Spleen (tissue), 11 donors: ENCODE data around the gene CLCN7. TPM values are rescaled to one million over a fixed set of nuclear protein-coding genes. Genes with fewer than 3 reads are reported as not detected.

Source experiments
- DNase-seq: peaks from one replicate; pipeline ENCODE4 v3.0.0-alpha.2; 2020
- H3K27ac ChIP-seq, 8 donors: fragments of 200-600 bp; sonication (generic) in 7 of 8; 1 replicate in 4 of 8; 2 replicates in 4 of 8; pipeline versions ENCODE4 v1.5.0 to v1.8.0; 2016 to 2021; ENCODE audit warnings: inconsistent platforms in 4 of 8, mild to moderate bottlenecking in 4 of 8, moderate library complexity in 1 of 8
- H3K27me3 ChIP-seq, 7 donors: fragments of 200-600 bp; sonication (generic) in 6 of 7; replicated peaks in 1 of 7; 1 replicate in 4 of 7; 2 replicates in 3 of 7; pipeline versions ENCODE4 v1.5.0 to v1.8.0; 2016 to 2021; ENCODE audit warnings: inconsistent platforms in 3 of 7, mild to moderate bottlenecking in 1 of 7
- H3K36me3 ChIP-seq, 6 donors: fragments of 200-600 bp; sonication (generic) in 5 of 6; 1 replicate in 4 of 6; 2 replicates in 2 of 6; pipeline versions ENCODE4 v1.5.0 to v1.8.0; 2016 to 2021; ENCODE audit warnings: inconsistent platforms in 2 of 6
- H3K4me1 ChIP-seq, 6 donors: fragments of 200-600 bp; sonication (generic) in 5 of 6; 1 replicate in 3 of 6; 2 replicates in 3 of 6; pipeline versions ENCODE4 v1.5.0 to v1.8.0; 2016 to 2021; ENCODE audit warnings: inconsistent platforms in 3 of 6
- H3K4me3 ChIP-seq, 8 donors: fragments of 200-600 bp; sonication (generic) in 7 of 8; 1 replicate in 4 of 8; 2 replicates in 4 of 8; pipeline versions ENCODE4 v1.5.0 to v1.8.0; 2016 to 2021; ENCODE audit warnings: inconsistent platforms in 4 of 8, mild to moderate bottlenecking in 4 of 8, moderate library complexity in 2 of 8
- H3K9me3 ChIP-seq, 8 donors: fragments of 200-600 bp; sonication (generic) in 7 of 8; 1 replicate in 4 of 8; 2 replicates in 4 of 8; pipeline versions ENCODE4 v1.5.0 to v1.8.0; 2016 to 2021; ENCODE audit warnings: inconsistent platforms in 4 of 8
- CTCF ChIP-seq, 11 experiments: fragments of 200-600 bp in 7 of 11; fragments of 450-650 bp in 4 of 11; sonication (generic) in 4 of 11; IDR thresholded peaks in 8 of 11; conservative IDR thresholded peaks in 3 of 11; 1 replicate in 7 of 11; 2 replicates in 4 of 11; pipeline versions ENCODE4 v1.4.0 to v1.8.0; 2016 to 2021; ENCODE audit warnings: antibody characterized with exemption in 11 of 11, inconsistent platforms in 4 of 11, mild to moderate bottlenecking in 1 of 11
- POLR2A ChIP-seq, 3 donors: fragments of 450-650 bp; IDR thresholded peaks; one replicate each; pipeline ENCODE4 v1.5.1; 2017; ENCODE audit warnings: antibody characterized with exemption in 3 of 3, mild to moderate bottlenecking in 1 of 3
- POLR2AphosphoS5 ChIP-seq, 3 donors: sonication (generic); formaldehyde crosslinking; IDR thresholded peaks; one replicate each; pipeline ENCODE4 v1.5.1; 2017; ENCODE audit warnings: antibody characterized with exemption in 3 of 3
- WGBS, 5 donors: extraction: QIAGEN DNeasy Blood & Tissue Kit in 3 of 5; methylation state at CpG; one replicate each; pipeline versions ENCODE4 v1.1.5 to v1.1.7; 2013 to 2018; 5-methylcytosine and 5-hydroxymethylcytosine counted together
- intact Hi-C: fragments of 100-400 bp; cut with DNase I; formaldehyde crosslinking; loops from one replicate; pipeline ENCODE4 v1.15.0; 2023; ENCODE audit warnings: low total_unique reads
- polyA plus RNA-seq, 3 donors: library from polyadenylated mRNA; stranded (reverse); fragments of 200-250 nt; gene quantifications; one replicate each; pipeline ENCODE4 v1.2.1, GENCODE V29; 2013
- total RNA-seq, 7 donors: library from RNA; depleted of rRNA in 3 of 7; stranded (reverse); fragments of >200 nt in 3 of 7; fragmentation: NEBNext Ultra II Directional in 4 of 7; extraction: Animal tissue kit (Norgen Biotek cat#: 25700) in 4 of 7; gene quantifications; one replicate each; pipeline versions ENCODE4 v1.1.0 to v1.2.1, GENCODE V29; 2016 to 2021
- donor health status: healthy with polysubstance abuse.
- donor health status: DM: no; HTN: no; CAD: no; lungs with moderate emphysema.
- donor health status: DM: no; HTN: no; CAD: no.
- donor health status: Bipolar disorder and iron deficiency.
- donor health status: healthy.
- donor health status: DM: no; HTN: no; CAD: no.
- donor health status: DM: yes; HTN: yes; CAD: no.

CLCN7 gene
- total and polyA plus RNA-seq, 10 donors, result 43.2 to 146 (median 115) TPM

GRCh38 chr16:1433263-1433560, 41.6 kb downstream of the CLCN7 start:
- intact Hi-C loops, result no loop called here
- Histone ChIP-seq H3K27me3 (peaks cover 0 to 51% (median 0%) of the 10 kb centered on the region in 7 donors), H3K36me3 (peaks cover 0 to 41% (median 6%) of the 10 kb centered on the region in 6 donors), H3K9me3 (no peaks in the 10 kb centered on the region), H3K27ac (peak overlapping the region in 2 of 8 donors; percentile 59 to 60), H3K4me3 (peak overlapping the region in 2 of 8 donors; percentile 21 to 53), H3K4me1 (peaks cover 0 to 47% (median 5%) of the 10 kb centered on the region in 6 donors)
- TF ChIP-seq CTCF (IDR thresholded peaks at IDR 0.05 in 8 of 11, conservative IDR thresholded peaks at IDR 0.05 in 3 of 11) (no peak), POLR2AphosphoS5 (IDR thresholded peaks at IDR 0.05) (no peak), POLR2A (IDR thresholded peaks at IDR 0.05) (no peak)
- WGBS, 5 donors, result 66 to 87% (median 84%) methylated on average over 5 to 14 of the region's 14 CpGs
- DNase-seq, result no peak

GRCh38 chr16:1432388-1433262, 42.2 kb downstream of the CLCN7 start:
- peak overlapping the region in 4 of 8 donors; percentile 57 to 60 (median 58) for H3K27ac ChIP-seq
- H3K36me3 ChIP-seq, result peaks cover 0 to 35% (median 6%) of the 10 kb centered on the region in 6 donors
- peaks cover 0 to 53% (median 7%) of the 10 kb centered on the region in 6 donors for H3K4me1 ChIP-seq
- 50 to 68% (median 59%) methylated on average over 56 to 63 of the region's 63 CpGs for WGBS, 5 donors
- peak in 1 of 3 donors; percentile 44 for TF ChIP-seq POLR2AphosphoS5 (IDR thresholded peaks at IDR 0.05)
- TF ChIP-seq POLR2A (IDR thresholded peaks at IDR 0.05), result no peak
- DNase-seq, result no peak
- H3K9me3 ChIP-seq, result no peaks in the 10 kb centered on the region
- peak overlapping the region in 5 of 8 donors; percentile 11 to 53 (median 21) for H3K4me3 ChIP-seq
- peaks cover 0 to 56% (median 0%) of the 10 kb centered on the region in 7 donors for H3K27me3 ChIP-seq
- intact Hi-C loops, result no loop called here

GRCh38 chr16:1431497-1432270, 43.1 kb downstream of the CLCN7 start:
- TF ChIP-seq POLR2A (IDR thresholded peaks at IDR 0.05), result no peak
- no peak for TF ChIP-seq CTCF (IDR thresholded peaks at IDR 0.05 in 8 of 11, conservative IDR thresholded peaks at IDR 0.05 in 3 of 11)
- no peak for TF ChIP-seq POLR2AphosphoS5 (IDR thresholded peaks at IDR 0.05)
- H3K9me3 ChIP-seq, result no peaks in the 10 kb centered on the region
- peak overlapping the region in 3 of 8 donors; percentile 58 to 60 (median 59) for H3K27ac ChIP-seq
- H3K27me3 ChIP-seq, result peaks cover 0 to 56% (median 0%) of the 10 kb centered on the region in 7 donors
- peaks cover 0 to 26% (median 4%) of the 10 kb centered on the region in 6 donors for H3K36me3 ChIP-seq
- DNase-seq, result no peak
- H3K4me1 ChIP-seq, result peaks cover 0 to 57% (median 7%) of the 10 kb centered on the region in 6 donors
- peak overlapping the region in 3 of 8 donors; percentile 13 to 53 (median 21) for H3K4me3 ChIP-seq
- intact Hi-C loops, result no loop called here
- WGBS, 5 donors, result 64 to 80% (median 75%) methylated on average over 18 to 20 of the region's 20 CpGs

GRCh38 chr16:1430759-1431496, 43.9 kb downstream of the CLCN7 start, which contains the start of gene PERCC1:
Gene PERCC1 (plus strand): TSS chr16:1431078. CDS start chr16:1432594, 1,516 bp downstream.
- peaks cover 0 to 18% (median 0%) of the 10 kb centered on the region in 6 donors for H3K36me3 ChIP-seq
- WGBS, 5 donors, result 57 to 70% (median 65%) methylated on average over 22 to 35 of the region's 35 CpGs
- H3K4me1 ChIP-seq, result peaks cover 0 to 57% (median 7%) of the 10 kb centered on the region in 6 donors
- no peaks in the 10 kb centered on the region for H3K9me3 ChIP-seq
- intact Hi-C loops, result no loop called here
- H3K27me3 ChIP-seq, result peaks cover 0 to 56% (median 0%) of the 10 kb centered on the region in 7 donors
- peak within 1 kb of the TSS in 1 of 8 donors; percentile 53 for H3K4me3 ChIP-seq
- DNase-seq, result no peak
- TF ChIP-seq POLR2AphosphoS5 (IDR thresholded peaks at IDR 0.05) (no peak), CTCF (IDR thresholded peaks at IDR 0.05 in 8 of 11, conservative IDR thresholded peaks at IDR 0.05 in 3 of 11) (no peak), POLR2A (IDR thresholded peaks at IDR 0.05) (no peak)
- peak within 1 kb of the TSS in 2 of 8 donors; percentile 59 to 60 for H3K27ac ChIP-seq
